HG03354 (cell line): ENCODE data around the gene ADAMTS16.
"Not testable (repeated sequence)": the region's sequence is repeated elsewhere in the genome, so short reads cannot be mapped to it uniquely, and the experiment has no call there.

Experiments
- ATAC-seq: cut with Tn5 transposase; IDR thresholded peaks from one replicate; pipeline ENCODE4 v1.9.1; 2021; ENCODE audit warnings: mild to moderate bottlenecking; ENCODE audit not compliant: unreplicated experiment, poor library complexity, severe bottlenecking

Gene ADAMTS16

GRCh38 chr5:5139777-5140478, at the start of gene ADAMTS16:
ADAMTS16 (plus strand) TSS chr5:5140330; CDS start chr5:5140468, 138 bp downstream.
- no peak for ATAC-seq

DNA sequence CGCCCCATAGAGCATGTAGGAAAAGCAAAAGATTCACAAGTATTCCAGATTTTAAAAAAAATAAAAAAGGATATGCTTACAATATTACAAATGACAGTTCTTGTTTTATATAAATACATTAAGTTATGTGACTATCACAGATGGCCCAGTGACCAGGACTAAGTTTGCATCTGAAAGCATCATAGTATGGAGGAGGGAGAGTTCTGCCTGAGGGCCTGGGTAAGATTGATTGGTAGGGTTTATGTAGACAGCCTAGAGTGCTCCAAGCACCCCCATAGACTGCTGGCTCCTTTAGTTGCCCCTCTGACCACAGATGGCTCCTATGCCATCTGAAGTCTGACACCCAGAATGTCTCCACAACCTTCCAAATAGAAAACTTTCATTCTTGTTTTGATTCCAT, 48.0 kb upstream of the ADAMTS16 start:
- ATAC-seq: no peak

DNA sequence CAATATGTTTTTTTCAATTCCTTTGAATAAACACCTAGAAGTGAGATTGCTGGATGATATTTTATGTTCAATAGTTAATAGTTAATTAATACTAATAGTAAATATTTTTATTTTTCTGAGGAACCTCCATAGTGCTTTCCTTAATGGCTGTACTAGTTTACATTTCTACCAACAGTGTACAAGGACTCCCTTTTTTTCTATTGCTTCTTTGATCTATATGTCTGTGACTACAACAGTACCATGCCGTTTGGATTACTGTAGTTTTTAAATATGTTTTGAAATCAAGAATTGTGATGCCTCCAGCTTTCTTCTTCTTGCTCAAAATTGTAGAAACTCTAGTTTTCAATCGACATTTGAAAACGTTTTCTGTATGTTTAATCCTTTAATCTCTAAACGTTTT, 39.5 kb upstream of the ADAMTS16 start:
- no peak for ATAC-seq

DNA sequence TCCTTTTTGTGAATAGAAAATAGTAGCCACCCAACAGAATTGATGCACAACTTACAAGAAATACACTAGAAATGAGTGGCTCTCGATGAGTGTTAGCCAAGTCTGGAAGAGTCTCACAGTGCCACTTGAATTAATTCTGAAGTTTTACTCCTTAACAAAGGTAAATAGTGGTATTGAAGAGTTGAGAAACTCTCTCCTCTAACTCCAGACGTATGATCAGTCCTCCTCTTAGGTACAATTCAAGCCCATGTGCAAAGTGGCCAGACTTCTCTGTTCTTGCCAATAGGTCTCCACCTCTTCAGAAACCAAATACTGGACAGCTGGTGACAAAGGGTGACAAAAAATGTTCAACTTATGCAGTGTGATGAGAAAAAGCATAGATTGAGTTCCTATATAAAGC, 38.5 kb upstream of the ADAMTS16 start:
- ATAC-seq: no peak

DNA sequence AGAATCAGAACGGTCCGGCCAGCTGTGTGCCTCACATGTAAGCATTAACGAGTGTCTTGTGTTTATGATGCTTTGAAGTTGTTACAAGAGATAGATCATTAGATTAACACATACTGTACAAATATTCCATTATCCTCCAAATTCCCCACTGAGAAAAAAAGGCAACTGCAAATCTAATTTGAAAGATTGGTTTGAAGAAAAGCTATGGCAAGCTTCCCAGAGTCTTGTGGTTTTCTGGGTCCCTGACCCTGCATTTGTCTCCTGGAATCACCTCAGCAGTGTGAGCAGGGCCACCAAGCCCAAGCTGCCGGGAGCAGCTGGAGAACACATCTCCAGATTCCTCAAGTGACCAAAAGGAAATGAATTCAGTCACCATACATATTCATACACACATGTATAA, 36.9 kb upstream of the ADAMTS16 start:
- ATAC-seq: no peak

DNA sequence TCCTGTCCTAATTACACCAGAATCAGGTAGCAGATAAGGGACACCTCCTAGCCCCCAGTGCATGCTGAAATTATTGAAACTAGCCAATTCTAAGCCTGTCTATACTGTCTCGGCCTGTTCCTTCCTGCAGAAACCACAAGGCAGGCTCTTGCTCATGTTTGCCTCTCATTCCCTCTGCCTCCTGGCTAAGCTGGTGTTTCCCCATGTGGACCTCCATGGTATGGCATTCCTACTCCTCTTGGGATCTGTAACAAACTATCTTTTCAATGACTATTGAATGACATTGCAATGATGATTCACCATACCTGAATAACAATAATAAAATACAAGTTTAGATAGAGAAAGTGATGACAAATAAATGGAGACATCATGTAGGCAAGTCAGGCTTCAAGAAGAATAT, 35.6 kb upstream of the ADAMTS16 start:
- ATAC-seq: no peak

DNA sequence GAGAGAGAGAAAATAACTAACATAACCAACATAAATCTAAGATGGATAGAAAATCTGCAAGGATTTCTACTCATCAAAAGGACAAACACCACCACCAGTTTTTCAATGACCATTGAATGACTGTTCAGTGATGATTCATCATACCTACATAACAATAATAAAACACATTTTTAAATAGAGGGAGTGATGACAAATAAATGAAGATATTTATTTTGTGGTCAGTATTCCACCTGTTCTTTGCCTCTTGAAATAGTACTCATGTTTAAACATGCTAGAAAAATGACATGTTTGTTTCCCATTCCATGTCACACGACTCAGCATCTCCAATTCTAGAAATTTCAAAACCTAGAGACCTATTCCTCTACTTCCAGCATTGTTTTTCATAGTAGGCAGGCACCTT, 34.6 kb upstream of the ADAMTS16 start:
- ATAC-seq: no peak

DNA sequence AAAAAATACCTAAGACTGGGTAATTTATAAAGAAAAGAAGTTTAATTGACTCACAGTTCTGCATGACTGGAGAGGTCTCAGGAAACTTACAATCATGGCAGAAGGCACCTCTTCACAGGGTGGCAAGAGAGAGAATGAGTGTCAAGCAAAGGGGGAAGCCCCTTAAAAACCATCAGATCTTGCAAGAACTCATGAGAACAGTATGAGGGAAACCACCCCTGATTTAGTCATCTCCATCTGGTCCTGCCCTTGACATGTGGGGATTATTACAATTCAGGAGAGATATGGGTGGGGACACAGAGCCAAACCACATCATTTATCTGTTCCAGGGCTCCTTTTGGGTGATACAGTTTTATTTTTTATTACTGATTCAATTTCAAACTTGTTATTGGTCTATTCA, 23.2 kb upstream of the ADAMTS16 start:
- ATAC-seq: no peak

DNA sequence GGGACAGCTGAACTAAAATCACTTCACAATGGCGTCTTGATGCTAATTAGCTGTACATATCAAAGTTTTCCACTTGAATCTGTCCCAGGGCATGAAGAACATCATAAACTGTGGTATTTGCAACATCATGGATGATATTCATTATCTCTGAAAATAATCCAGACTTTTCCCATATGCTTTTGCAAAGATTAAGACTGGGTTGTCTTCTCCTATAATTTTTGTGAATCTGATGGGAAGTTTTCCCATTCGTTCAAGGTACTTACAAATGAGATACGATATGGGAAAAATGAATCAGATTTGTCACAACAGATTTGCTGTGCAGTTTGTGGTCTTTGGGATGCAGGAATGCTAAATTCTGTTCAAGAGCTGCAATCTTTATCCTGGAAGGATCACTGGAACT, 17.4 kb upstream of the ADAMTS16 start:
- no peak for ATAC-seq

DNA sequence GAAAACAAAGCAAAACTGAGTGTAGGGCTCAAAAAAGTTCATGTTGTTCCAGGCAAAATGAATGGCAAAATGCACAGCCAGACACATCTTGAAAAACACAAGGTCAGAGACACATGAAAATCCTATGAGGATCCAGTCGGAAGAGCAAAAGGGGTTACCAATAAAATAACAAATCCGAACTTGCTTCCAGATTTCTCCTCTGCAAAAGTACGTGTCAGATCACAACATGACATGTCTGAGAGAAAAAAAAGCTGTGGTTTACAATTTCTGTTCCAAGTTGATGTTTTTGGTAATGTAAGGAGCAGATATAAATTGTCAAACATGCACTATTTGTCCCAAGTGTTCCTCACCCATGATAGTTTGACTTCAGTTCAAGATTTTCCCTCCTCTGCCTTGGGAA, 15.9 kb upstream of the ADAMTS16 start:
- no peak for ATAC-seq

DNA sequence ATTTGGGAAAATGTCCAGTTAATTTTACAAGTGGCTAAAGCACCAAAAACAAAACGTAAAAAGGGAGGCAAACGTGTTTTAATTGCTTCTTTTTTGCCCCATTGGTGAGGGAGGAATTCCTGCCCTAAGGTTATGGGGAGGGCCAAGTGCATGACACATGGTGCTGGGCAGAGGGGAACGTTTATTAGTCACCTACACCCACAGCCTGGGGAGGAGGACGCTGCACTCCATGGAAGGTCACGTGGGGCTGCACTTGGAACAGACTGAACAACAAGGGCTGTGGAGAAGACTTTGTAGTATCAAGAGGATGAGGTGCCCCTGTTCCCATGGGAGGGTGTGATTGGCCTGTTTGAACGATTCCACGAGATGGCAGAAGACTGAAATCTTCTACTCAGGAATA, 13.7 kb upstream of the ADAMTS16 start:
- ATAC-seq: no peak

DNA sequence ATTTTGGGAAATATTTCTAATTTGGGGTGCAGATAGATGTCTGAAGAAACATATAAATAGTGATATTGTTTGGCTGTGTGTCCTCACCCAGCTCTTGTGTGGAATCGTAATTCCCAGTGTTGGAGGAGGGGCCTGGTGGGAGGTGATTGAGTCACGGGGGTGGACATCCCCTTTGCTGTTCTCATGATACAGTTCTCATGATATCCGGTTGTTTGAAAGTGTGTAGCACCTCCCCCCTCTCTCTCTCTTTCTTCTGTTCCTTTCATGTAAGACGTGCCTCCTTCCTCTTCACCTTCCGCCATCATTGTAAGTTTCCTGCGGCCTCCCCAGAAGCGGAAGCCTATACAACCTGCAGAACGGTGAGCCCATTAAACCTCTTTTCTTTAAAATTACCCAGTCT, 11.4 kb upstream of the ADAMTS16 start:
- no peak for ATAC-seq

DNA sequence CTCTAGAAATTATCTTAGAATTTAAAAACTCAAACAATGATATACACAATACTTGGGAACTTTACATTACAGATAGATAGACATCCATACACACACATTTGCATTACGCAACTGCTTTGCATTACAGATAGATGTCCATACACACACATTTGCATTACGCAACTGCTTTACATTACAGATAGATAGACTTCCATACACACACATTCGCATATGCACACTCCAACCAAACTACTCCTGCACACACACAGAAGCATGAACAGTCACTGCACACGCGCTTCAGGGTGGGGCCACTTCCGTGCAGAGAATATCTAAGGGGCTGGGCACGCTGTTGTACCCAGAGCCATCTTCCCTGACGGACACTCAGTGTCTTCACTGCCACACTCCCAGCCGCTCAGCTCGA, 7.9 kb upstream of the ADAMTS16 start:
- no peak for ATAC-seq

GRCh38 chr5:5132693-5133295, 7.3 kb upstream of the ADAMTS16 start:
- no peak for ATAC-seq

- ATAC-seq: no peak
These were observed 6.0 kb upstream of the ADAMTS16 start for GRCh38 chr5:5134107-5134506.

DNA sequence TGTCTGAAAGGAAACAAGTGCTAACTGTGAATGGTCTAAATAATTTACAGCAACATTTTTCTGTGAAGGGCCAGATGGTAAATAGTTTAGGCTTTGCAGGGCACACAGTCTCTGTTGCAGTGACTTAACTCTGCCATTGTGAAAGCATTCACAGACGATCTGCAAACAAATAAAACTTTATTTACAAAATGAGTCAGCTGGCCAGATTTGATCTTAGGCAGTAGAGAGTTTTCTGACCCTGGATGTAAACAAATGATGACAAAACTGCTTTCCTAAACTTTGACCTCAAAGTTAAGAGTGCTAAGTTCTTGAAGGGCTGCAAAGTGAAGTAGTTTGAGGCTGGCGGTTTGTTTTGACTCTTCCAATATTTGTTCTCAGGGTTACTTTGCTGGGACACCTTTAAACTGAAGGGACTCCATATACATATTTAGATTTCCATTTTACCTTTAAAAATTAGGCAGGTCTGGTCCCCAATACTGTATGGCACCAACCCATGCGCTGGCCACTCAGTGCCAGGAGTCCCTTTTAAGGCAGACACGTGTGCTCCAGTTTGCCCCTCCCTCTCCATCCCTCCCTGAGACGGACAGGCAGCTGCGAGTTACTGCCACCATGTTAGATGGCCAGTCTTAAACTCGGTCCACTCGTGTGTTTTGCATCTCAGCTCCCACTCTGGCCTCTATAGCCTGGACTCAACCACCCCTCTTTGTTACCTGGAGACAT, 4.0 kb upstream of the ADAMTS16 start:
- ATAC-seq: no peak

GRCh38 chr5:5137851-5138250, 2.3 kb upstream of the ADAMTS16 start:
- not testable (repeated sequence) for ATAC-seq

DNA sequence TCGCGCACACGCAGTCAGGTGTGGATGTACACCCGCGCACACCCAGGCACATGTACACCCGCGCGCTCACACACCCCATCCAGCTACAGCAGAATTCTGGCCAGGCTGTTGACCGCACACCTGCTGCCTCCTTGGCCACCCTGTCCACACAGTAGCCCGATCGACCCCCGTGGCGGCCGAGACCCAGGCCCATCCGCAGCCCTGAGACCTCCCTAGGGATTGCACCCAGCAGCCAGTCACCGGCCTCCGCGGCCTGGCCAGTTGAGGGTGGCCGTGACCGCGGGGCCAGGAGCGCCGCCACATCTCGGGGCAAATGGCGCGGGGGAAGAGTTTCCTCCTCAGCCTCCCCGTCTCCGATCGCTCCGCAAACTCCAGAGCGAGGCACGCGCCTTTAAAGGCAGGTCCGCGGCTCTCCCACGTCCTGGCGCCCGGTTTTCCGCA, 774 bp upstream of the ADAMTS16 start:
- no peak for ATAC-seq

DNA sequence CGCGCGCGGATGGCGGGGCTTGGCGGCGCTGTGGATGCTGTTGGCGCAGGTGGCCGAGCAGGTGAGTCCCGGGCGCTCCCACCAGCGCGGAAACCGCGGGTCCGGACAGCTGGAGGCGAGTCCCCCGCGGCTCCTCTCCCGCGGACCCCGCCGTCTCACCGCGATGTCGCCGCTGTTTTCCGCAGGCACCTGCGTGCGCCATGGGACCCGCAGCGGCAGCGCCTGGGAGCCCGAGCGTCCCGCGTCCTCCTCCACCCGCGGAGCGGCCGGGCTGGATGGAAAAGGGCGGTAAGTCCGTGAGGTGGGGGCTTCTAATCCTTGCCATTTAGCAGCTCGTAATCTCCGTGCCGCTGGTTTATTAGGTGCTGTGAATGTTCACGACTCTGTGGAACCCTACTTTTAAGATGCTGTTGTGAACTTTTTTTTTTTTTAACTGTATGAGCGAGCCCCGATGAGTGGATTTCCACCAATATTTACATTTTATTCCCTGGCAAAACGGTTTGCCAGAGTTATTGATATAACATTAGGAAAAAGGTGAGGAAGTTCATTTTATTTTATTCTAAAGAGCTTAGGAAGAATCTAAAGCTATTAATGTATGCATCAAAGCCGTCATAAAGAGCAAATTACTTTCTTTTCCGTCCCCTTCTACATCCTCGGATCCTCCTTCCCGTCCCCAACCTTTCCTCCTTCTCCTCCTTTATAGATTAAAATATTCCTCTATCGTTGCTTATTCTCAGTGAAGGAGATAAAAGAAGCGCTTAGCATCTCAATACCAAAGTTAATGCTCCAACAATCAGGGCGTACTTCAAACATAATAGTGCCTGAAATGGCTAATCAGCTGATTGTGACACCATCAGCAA, 579 bp downstream of the ADAMTS16 start:
- no peak for ATAC-seq

- no peak for ATAC-seq
These were observed 1.1 kb downstream of the ADAMTS16 start for GRCh38 chr5:5141339-5141599.
